ENCODE results near the gene CMTM8.

CMTM8 gene

GRCh38 chr3:32276279-32276841 is 37.9 kb downstream of the CMTM8 start:
- DNase-seq = no peak

- no peak for DNase-seq
These were observed 40.2 kb downstream of the CMTM8 start for GRCh38 chr3:32278714-32279113.

- no peak for DNase-seq
These were observed 41.9 kb downstream of the CMTM8 start for GRCh38 chr3:32280262-32280910.

GRCh38 chr3:32281570-32282106 is 43.2 kb downstream of the CMTM8 start:
- no peak for DNase-seq

- no peak for DNase-seq
These were observed 44.2 kb downstream of the CMTM8 start for GRCh38 chr3:32282578-32283154.

- no peak for DNase-seq
These were observed 44.8 kb downstream of the CMTM8 start for GRCh38 chr3:32283304-32283703.

GRCh38 chr3:32284443-32285212 is 46.1 kb downstream of the CMTM8 start:
- DNase-seq = no peak

- no peak for DNase-seq
These were observed 47.4 kb downstream of the CMTM8 start for GRCh38 chr3:32285891-32286290.

GRCh38 chr3:32288819-32289218 is 50.3 kb downstream of the CMTM8 start:
- DNase-seq = no peak

GRCh38 chr3:32290619-32291018 is 52.1 kb downstream of the CMTM8 start:
- DNase-seq = no peak

- DNase-seq = no peak
These were observed 53.8 kb downstream of the CMTM8 start for GRCh38 chr3:32292085-32292796.

GRCh38 chr3:32293903-32294302 is 55.4 kb downstream of the CMTM8 start:
- DNase-seq = no peak

GRCh38 chr3:32296251-32297204 is 58.0 kb downstream of the CMTM8 start:
- peak in 35 of 51 donors; percentile 0 to 61 (median 21) for DNase-seq

- no peak for DNase-seq
These were observed 58.9 kb downstream of the CMTM8 start for GRCh38 chr3:32297366-32297765.

GRCh38 chr3:32301426-32301825 is 62.9 kb downstream of the CMTM8 start:
- DNase-seq = no peak

- DNase-seq = no peak
These were observed 64.3 kb downstream of the CMTM8 start for GRCh38 chr3:32302601-32303398.

- no peak for DNase-seq
These were observed 64.9 kb downstream of the CMTM8 start for GRCh38 chr3:32303399-32303747.

GRCh38 chr3:32303977-32304881 is 65.7 kb downstream of the CMTM8 start:
- DNase-seq = no peak
